ENCODE data around the gene ZNF559.
"Not testable (repeated sequence)": the region's sequence is repeated elsewhere in the genome, so short reads cannot be mapped to it uniquely, and the experiment has no call there.

Gene ZNF559

GRCh38 chr19:9323919-9324583 lies at the start of gene ZNF559:
Gene ZNF559, plus strand, starts transcription at chr19:9324179. Its CDS starts 14,371 bp downstream, at chr19:9338550.
- H3K27me3 ChIP-seq (ENCODE audit: control insufficient read depth, insufficient read depth, low read length) = no peaks in the 10 kb centered on the region
- no peaks in the 10 kb centered on the region for H3K36me3 ChIP-seq (ENCODE audit: control insufficient read depth, insufficient read depth, low read length)
- H3K9me3 ChIP-seq (ENCODE audit: control insufficient read depth, low read length) = peaks cover 13% of the 10 kb centered on the region
- H3K9ac ChIP-seq (ENCODE audit: low read length) = peak within 1 kb of the TSS; percentile 76
- H3K4me3 ChIP-seq (ENCODE audit: low read length) = peak within 1 kb of the TSS; percentile 98
- H3K4me1 ChIP-seq (ENCODE audit: control insufficient read depth, insufficient read depth, low read length) = peaks cover 6% of the 10 kb centered on the region

- not testable (repeated sequence) for H3K4me3 ChIP-seq (ENCODE audit: low read length); H3K4me1 ChIP-seq (ENCODE audit: control insufficient read depth, insufficient read depth, low read length); H3K27me3 ChIP-seq (ENCODE audit: control insufficient read depth, insufficient read depth, low read length); H3K9me3 ChIP-seq (ENCODE audit: control insufficient read depth, low read length); H3K9ac ChIP-seq (ENCODE audit: low read length); H3K36me3 ChIP-seq (ENCODE audit: control insufficient read depth, insufficient read depth, low read length)
Observed at GRCh38 chr19:9283485-9283884, 40.5 kb upstream of the ZNF559 start.

GRCh38 chr19:9289231-9289884 lies 34.6 kb upstream of the ZNF559 start:
- Histone ChIP-seq H3K9ac (ENCODE audit: low read length) (no peak overlapping the region), H3K4me3 (ENCODE audit: low read length) (no peak overlapping the region), H3K9me3 (ENCODE audit: control insufficient read depth, low read length) (peaks cover 4% of the 10 kb centered on the region), H3K27me3 (ENCODE audit: control insufficient read depth, insufficient read depth, low read length) (no peaks in the 10 kb centered on the region), H3K36me3 (ENCODE audit: control insufficient read depth, insufficient read depth, low read length) (no peaks in the 10 kb centered on the region), H3K4me1 (ENCODE audit: control insufficient read depth, insufficient read depth, low read length) (no peaks in the 10 kb centered on the region)

DNA sequence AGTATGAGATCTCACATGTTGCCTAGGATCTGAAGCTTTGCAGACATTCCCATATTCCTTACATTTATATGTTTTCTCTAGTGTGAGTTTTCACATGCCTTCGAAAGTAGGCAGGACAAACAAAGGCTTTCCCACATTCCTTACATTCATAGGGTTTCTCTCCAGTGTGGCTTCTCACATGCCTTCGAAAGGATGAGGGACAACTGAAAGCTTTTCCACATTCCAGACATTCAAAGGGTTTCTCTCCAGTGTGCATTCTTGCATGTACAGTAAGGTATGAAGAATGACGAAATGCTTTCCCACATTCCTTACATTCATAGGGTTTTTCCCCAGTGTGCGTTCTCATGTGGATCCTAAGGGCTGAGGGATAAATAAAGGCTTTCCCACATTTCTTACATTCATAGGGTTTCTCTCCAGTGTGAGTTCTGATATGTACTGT lies 28.5 kb upstream of the ZNF559 start:
- H3K9me3 ChIP-seq (ENCODE audit: control insufficient read depth, low read length) = peaks cover 29% of the 10 kb centered on the region
- no peaks in the 10 kb centered on the region for H3K27me3 ChIP-seq (ENCODE audit: control insufficient read depth, insufficient read depth, low read length)
- peaks cover 13% of the 10 kb centered on the region for H3K36me3 ChIP-seq (ENCODE audit: control insufficient read depth, insufficient read depth, low read length)
- H3K4me1 ChIP-seq (ENCODE audit: control insufficient read depth, insufficient read depth, low read length) = no peaks in the 10 kb centered on the region
- H3K9ac ChIP-seq (ENCODE audit: low read length) = no peak overlapping the region
- H3K4me3 ChIP-seq (ENCODE audit: low read length) = no peak overlapping the region

GRCh38 chr19:9296336-9296735 lies 27.6 kb upstream of the ZNF559 start:
- Histone ChIP-seq H3K4me1 (ENCODE audit: control insufficient read depth, insufficient read depth, low read length) (no peaks in the 10 kb centered on the region), H3K9ac (ENCODE audit: low read length) (no peak overlapping the region), H3K27me3 (ENCODE audit: control insufficient read depth, insufficient read depth, low read length) (no peaks in the 10 kb centered on the region), H3K4me3 (ENCODE audit: low read length) (no peak overlapping the region), H3K36me3 (ENCODE audit: control insufficient read depth, insufficient read depth, low read length) (peaks cover 22% of the 10 kb centered on the region), H3K9me3 (ENCODE audit: control insufficient read depth, low read length) (peaks cover 34% of the 10 kb centered on the region)

- Histone ChIP-seq H3K4me1 (ENCODE audit: control insufficient read depth, insufficient read depth, low read length) (no peaks in the 10 kb centered on the region), H3K4me3 (ENCODE audit: low read length) (no peak overlapping the region), H3K9me3 (ENCODE audit: control insufficient read depth, low read length) (no peaks in the 10 kb centered on the region), H3K27me3 (ENCODE audit: control insufficient read depth, insufficient read depth, low read length) (no peaks in the 10 kb centered on the region), H3K9ac (ENCODE audit: low read length) (no peak overlapping the region), H3K36me3 (ENCODE audit: control insufficient read depth, insufficient read depth, low read length) (no peaks in the 10 kb centered on the region)
Observed at GRCh38 chr19:9306443-9306842, 17.5 kb upstream of the ZNF559 start.

DNA sequence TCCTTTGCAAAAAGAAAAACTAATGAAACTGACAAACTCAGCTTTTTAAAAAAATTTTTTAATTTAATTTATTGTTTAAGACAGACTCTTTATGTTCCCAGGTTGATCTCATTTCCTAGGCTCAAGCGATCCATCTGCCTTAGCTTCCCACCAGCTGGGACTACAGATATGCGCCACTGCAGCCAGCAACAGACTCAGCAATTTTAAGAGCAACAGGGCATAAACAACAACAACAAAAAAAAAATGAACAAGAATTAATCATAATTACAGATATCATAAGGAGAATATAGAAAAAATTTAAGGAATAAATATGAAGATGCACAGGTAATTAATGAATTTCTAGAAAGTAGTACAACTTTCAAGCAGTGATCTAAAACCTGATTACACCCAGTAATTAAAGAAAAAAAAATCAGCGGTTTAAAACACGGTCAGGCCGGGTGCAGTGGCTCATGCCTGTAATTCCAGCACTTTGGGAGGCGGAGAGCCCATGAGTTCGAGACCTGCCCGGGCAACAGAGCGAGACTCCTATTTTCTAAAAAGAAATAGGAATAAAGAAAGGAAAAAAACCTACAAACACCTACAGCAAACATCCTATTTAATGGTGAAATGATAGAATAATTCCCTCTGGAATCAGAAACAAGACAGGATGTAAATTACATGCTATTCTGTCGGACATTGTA lies 15.7 kb upstream of the ZNF559 start:
- Histone ChIP-seq H3K4me3 (ENCODE audit: low read length) (no peak overlapping the region), H3K9ac (ENCODE audit: low read length) (no peak overlapping the region), H3K9me3 (ENCODE audit: control insufficient read depth, low read length) (no peaks in the 10 kb centered on the region), H3K27me3 (ENCODE audit: control insufficient read depth, insufficient read depth, low read length) (no peaks in the 10 kb centered on the region), H3K4me1 (ENCODE audit: control insufficient read depth, insufficient read depth, low read length) (no peaks in the 10 kb centered on the region), H3K36me3 (ENCODE audit: control insufficient read depth, insufficient read depth, low read length) (no peaks in the 10 kb centered on the region)

- H3K9ac ChIP-seq (ENCODE audit: low read length) = peak within 1 kb of the TSS; percentile 85
- no peaks in the 10 kb centered on the region for H3K4me1 ChIP-seq (ENCODE audit: control insufficient read depth, insufficient read depth, low read length)
- no peaks in the 10 kb centered on the region for H3K9me3 ChIP-seq (ENCODE audit: control insufficient read depth, low read length)
- H3K27me3 ChIP-seq (ENCODE audit: control insufficient read depth, insufficient read depth, low read length) = no peaks in the 10 kb centered on the region
- peak within 1 kb of the TSS; percentile 95 for H3K4me3 ChIP-seq (ENCODE audit: low read length)
- no peaks in the 10 kb centered on the region for H3K36me3 ChIP-seq (ENCODE audit: control insufficient read depth, insufficient read depth, low read length)
Observed at GRCh38 chr19:9309139-9309973, 14.6 kb upstream of the ZNF559 start, which contains the start of gene ZNF699. Gene ZNF699, minus strand, starts transcription at chr19:9309838. Its CDS starts 4,719 bp downstream, at chr19:9305119.

DNA sequence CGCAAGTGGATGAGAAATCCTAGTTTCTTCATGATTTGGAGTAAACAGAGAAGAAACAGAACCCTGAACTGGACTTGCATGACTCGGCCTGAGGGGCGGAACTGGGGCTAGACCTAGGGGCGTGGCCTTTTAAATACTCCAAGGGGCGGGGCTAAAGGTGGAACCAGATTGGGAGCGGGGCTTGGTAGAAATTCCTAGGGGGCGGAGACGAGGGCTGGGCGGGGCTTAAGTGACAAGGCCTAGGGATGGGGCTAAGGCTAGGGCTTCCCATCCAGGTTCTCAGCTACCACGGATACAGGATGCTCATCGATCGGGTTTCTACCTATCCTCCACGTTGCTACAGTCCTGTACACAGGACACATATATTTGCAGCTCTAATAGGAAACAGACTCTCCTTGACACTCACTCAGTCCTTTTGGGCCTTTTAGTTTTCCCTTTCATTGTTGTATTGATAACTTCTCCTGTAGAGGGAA lies 14.0 kb upstream of the ZNF559 start:
- Histone ChIP-seq H3K9ac (ENCODE audit: low read length) (peak overlapping the region; percentile 85), H3K4me3 (ENCODE audit: low read length) (peak overlapping the region; percentile 95), H3K9me3 (ENCODE audit: control insufficient read depth, low read length) (no peaks in the 10 kb centered on the region), H3K36me3 (ENCODE audit: control insufficient read depth, insufficient read depth, low read length) (no peaks in the 10 kb centered on the region), H3K4me1 (ENCODE audit: control insufficient read depth, insufficient read depth, low read length) (no peaks in the 10 kb centered on the region), H3K27me3 (ENCODE audit: control insufficient read depth, insufficient read depth, low read length) (no peaks in the 10 kb centered on the region)

DNA sequence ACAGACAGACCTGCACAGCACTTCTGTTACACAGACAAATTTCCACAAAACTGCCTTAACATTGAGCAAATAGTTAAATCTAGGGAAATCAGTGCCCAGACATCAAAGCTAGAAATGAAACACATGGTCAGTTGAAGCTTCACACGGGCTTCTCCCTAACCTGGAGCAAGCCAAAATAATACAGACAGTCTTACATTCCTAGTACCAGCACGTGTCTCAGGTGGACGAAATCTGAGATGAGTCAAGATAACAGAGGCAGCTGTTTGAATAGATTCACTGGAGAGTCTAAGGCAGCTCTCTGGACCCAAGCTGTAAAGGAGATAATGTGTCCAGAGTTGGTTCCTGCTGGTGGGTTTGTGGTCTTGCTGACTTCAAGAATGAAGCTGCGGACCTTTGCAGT lies 10.2 kb upstream of the ZNF559 start:
- H3K4me1 ChIP-seq (ENCODE audit: control insufficient read depth, insufficient read depth, low read length) = no peaks in the 10 kb centered on the region
- no peaks in the 10 kb centered on the region for H3K27me3 ChIP-seq (ENCODE audit: control insufficient read depth, insufficient read depth, low read length)
- H3K36me3 ChIP-seq (ENCODE audit: control insufficient read depth, insufficient read depth, low read length) = no peaks in the 10 kb centered on the region
- no peak overlapping the region for H3K4me3 ChIP-seq (ENCODE audit: low read length)
- no peak overlapping the region for H3K9ac ChIP-seq (ENCODE audit: low read length)
- H3K9me3 ChIP-seq (ENCODE audit: control insufficient read depth, low read length) = no peaks in the 10 kb centered on the region

DNA sequence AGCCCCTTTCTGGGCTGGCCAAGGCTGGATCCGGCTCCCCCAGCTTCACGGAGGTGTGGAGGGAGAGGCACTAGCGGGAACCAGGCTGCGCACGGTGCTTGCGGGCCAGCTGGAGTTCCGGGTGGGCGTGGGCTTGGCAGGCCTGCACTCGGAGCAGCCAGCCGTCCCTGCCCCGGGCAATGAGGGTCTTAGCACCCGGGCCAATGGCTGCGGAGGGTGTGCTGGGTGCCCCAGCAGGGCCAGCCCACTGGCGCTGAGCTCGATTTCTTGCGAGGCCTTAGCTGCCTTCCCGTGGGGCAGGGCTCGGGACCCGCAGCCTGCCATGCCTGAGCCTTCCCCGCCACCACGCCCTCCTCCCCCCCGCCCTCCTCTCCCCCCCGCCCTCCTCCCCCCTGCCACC lies 2.6 kb upstream of the ZNF559 start:
- H3K4me3 ChIP-seq (ENCODE audit: low read length) = no peak overlapping the region
- peaks cover 6% of the 10 kb centered on the region for H3K4me1 ChIP-seq (ENCODE audit: control insufficient read depth, insufficient read depth, low read length)
- H3K9ac ChIP-seq (ENCODE audit: low read length) = no peak overlapping the region
- H3K27me3 ChIP-seq (ENCODE audit: control insufficient read depth, insufficient read depth, low read length) = no peaks in the 10 kb centered on the region
- peaks cover 13% of the 10 kb centered on the region for H3K9me3 ChIP-seq (ENCODE audit: control insufficient read depth, low read length)
- no peaks in the 10 kb centered on the region for H3K36me3 ChIP-seq (ENCODE audit: control insufficient read depth, insufficient read depth, low read length)

All from mucosa of stomach (tissue), 1 donor.